IMR-90 (cell line): ENCODE data around the gene KLHL20. TPM values are rescaled to one million over a fixed set of nuclear protein-coding genes. Genes with fewer than 3 reads are reported as not detected.

Experiments used
- ATAC-seq: fragments of 200-7000 bp; cut with Tn5 transposase; 2 replicates; pipeline ENCODE4 v1.9.1; 2020; ENCODE audit warnings: low read depth, mild to moderate bottlenecking, moderate library complexity
- BruUV-seq: library from RNA; stranded (reverse); fragments of 400-500 nt; replicated peaks from 2 replicates; lab custom pipeline; 2021; lab: Mats Ljungman, UMichigan
- CTCF ChIA-PET: fragments of 300-600 bp; formaldehyde crosslinking; extraction: SDS; loops from one replicate; lab custom pipeline; 2021; ENCODE audit warnings: antibody characterized with exemption; lab: Yijun Ruan, JAX
- POLR2A ChIA-PET: fragments of 300-600 bp; sonication (Branson Sonifier 250); formaldehyde crosslinking; loops from one replicate; lab custom pipeline; 2022; ENCODE audit warnings: antibody characterized with exemption; ENCODE audit not compliant: unreplicated experiment; lab: Charles Lee
- DNase-seq: peaks from one replicate; pipeline ENCODE4 v3.0.0; 2013
- H2AFZ ChIP-seq: replicated peaks from 2 replicates; pipeline ENCODE3; 2013; ENCODE audit warnings: low read length, mild to moderate bottlenecking; ENCODE audit not compliant: poor library complexity
- H2AK5ac ChIP-seq: 2 replicates; pipeline ENCODE4 v1.6.1; 2013; ENCODE audit warnings: low read depth, low read length, inconsistent platforms
- H2AK9ac ChIP-seq: replicated peaks from 2 replicates; pipeline ENCODE3; 2013; ENCODE audit warnings: mild to moderate bottlenecking, low read depth, low read length, moderate library complexity; ENCODE audit not compliant: poor library complexity
- H2BK120ac ChIP-seq: 2 replicates; pipeline ENCODE4 v1.6.1; 2013; ENCODE audit warnings: low read depth, low read length, inconsistent platforms
- H2BK15ac ChIP-seq: 3 replicates; pipeline ENCODE4 v1.6.1; 2013; ENCODE audit warnings: low read depth, low read length, inconsistent platforms
- H2BK20ac ChIP-seq: 2 replicates; pipeline ENCODE4 v1.6.1; 2013; ENCODE audit warnings: low read depth, mild to moderate bottlenecking, inconsistent platforms, low read length, moderate library complexity
- H2BK5ac ChIP-seq: 2 replicates; pipeline ENCODE4 v1.6.1; 2013; ENCODE audit warnings: mild to moderate bottlenecking, low read depth, low read length, inconsistent platforms; ENCODE audit not compliant: poor library complexity, severe bottlenecking
- H3K14ac ChIP-seq: replicated peaks from 2 replicates; pipeline ENCODE4 v1.6.1; 2013; ENCODE audit warnings: low read depth, low read length, inconsistent platforms
- H3K18ac ChIP-seq: 2 replicates; pipeline ENCODE4 v1.6.1; 2013; ENCODE audit warnings: low read depth, low read length, control low read depth
- H3K23ac ChIP-seq: 2 replicates; pipeline ENCODE4 v1.6.1; 2013; ENCODE audit warnings: low read depth, low read length, inconsistent platforms
- H3K27ac ChIP-seq: 2 replicates; pipeline ENCODE4 v1.5.1; 2013; ENCODE audit warnings: mild to moderate bottlenecking, control low read depth, low read length; ENCODE audit not compliant: insufficient read depth
- H3K27me3 ChIP-seq: 2 replicates; pipeline ENCODE4 v1.6.1; 2013; ENCODE audit warnings: low read length; ENCODE audit not compliant: control insufficient read depth, insufficient read depth
- H3K36me3 ChIP-seq: 2 replicates; pipeline ENCODE4 v1.6.1; 2013; ENCODE audit warnings: low read length, mixed read lengths; ENCODE audit not compliant: control insufficient read depth, insufficient read depth
- H3K4ac ChIP-seq: 2 replicates; pipeline ENCODE4 v1.6.1; 2013; ENCODE audit warnings: low read depth, low read length, inconsistent platforms
- H3K4me1 ChIP-seq: 2 replicates; pipeline ENCODE4 v1.6.1; 2013; ENCODE audit warnings: low read length, mixed read lengths; ENCODE audit not compliant: control insufficient read depth, insufficient read depth
- H3K4me2 ChIP-seq: 2 replicates; pipeline ENCODE4 v1.6.1; 2013; ENCODE audit warnings: low read depth, mild to moderate bottlenecking, control low read depth, low read length, moderate library complexity
- H3K4me3 ChIP-seq: 2 replicates; pipeline ENCODE4 v1.5.1; 2013; ENCODE audit warnings: low read depth, mild to moderate bottlenecking, control low read depth, low read length, moderate library complexity; ENCODE audit not compliant: insufficient read depth
- H3K56ac ChIP-seq: 2 replicates; pipeline ENCODE4 v1.6.1; 2013; ENCODE audit warnings: low read length, inconsistent platforms; ENCODE audit not compliant: insufficient read depth; ENCODE audit errors: extremely low read depth
- H3K79me1 ChIP-seq, 2 experiments: 2 replicates each; pipeline ENCODE4 v1.6.1; 2013; ENCODE audit warnings: low read length in 2 of 2, inconsistent platforms in 1 of 2, low read depth in 1 of 2
- H3K9ac ChIP-seq: 2 replicates; pipeline ENCODE4 v1.6.1; 2013; ENCODE audit warnings: low read depth, low read length, control low read depth
- H3K9me1 ChIP-seq: 2 replicates; pipeline ENCODE4 v1.6.1; 2013; ENCODE audit warnings: low read length, inconsistent platforms; ENCODE audit not compliant: insufficient read depth
- H3K9me3 ChIP-seq: 2 replicates; pipeline ENCODE4 v1.6.1; 2013; ENCODE audit warnings: low read length; ENCODE audit not compliant: control insufficient read depth, insufficient read depth
- H4K20me1 ChIP-seq: 2 replicates; pipeline ENCODE4 v1.6.1; 2013; ENCODE audit warnings: low read length, inconsistent platforms; ENCODE audit not compliant: insufficient read depth
- H4K5ac ChIP-seq: 2 replicates; pipeline ENCODE4 v1.6.1; 2013; ENCODE audit warnings: mild to moderate bottlenecking, low read depth, low read length, control low read depth
- H4K8ac ChIP-seq, 2 experiments: 2 replicates each; pipeline ENCODE4 v1.6.1; 2013; ENCODE audit warnings: low read depth in 2 of 2, low read length in 2 of 2, control low read depth in 1 of 2, inconsistent platforms in 1 of 2
- H4K91ac ChIP-seq: 2 replicates; pipeline ENCODE4 v1.6.1; 2013; ENCODE audit warnings: low read depth, low read length, inconsistent platforms; ENCODE audit not compliant: insufficient read depth
- BHLHE40 ChIP-seq: fragments of 150-350 bp; IDR thresholded peaks from 2 replicates; pipeline ENCODE4 v1.6.1; 2016; ENCODE audit warnings: mild to moderate bottlenecking, low read depth, low read length
- CEBPB ChIP-seq: IDR thresholded peaks from 2 replicates; pipeline ENCODE4 v1.6.1; 2012; ENCODE audit warnings: low read depth, low read length, improper control_type of control experiment
- CHD1 ChIP-seq: IDR thresholded peaks from 2 replicates; pipeline ENCODE4 v1.6.1; 2012; ENCODE audit warnings: low read depth, low read length, improper control_type of control experiment
- CTCF ChIP-seq: conservative IDR thresholded peaks from 2 replicates; pipeline ENCODE4 v1.5.1; 2012; ENCODE audit warnings: mild to moderate bottlenecking, low read depth, low read length, improper control_type of control experiment
- ELK1 ChIP-seq: fragments of 150-350 bp; IDR thresholded peaks from 2 replicates; pipeline ENCODE4 v1.6.1; 2016; ENCODE audit warnings: low read depth, mild to moderate bottlenecking, low read length, moderate library complexity, borderline replicate concordance
- FOS ChIP-seq: fragments of 150-350 bp; IDR thresholded peaks from 2 replicates; pipeline ENCODE4 v1.6.1; 2016; ENCODE audit warnings: low read depth, low read length
- MAFK ChIP-seq: IDR thresholded peaks from 2 replicates; pipeline ENCODE4 v1.6.1; 2012; ENCODE audit warnings: low read depth, low read length, improper control_type of control experiment
- MAZ ChIP-seq: IDR thresholded peaks from 2 replicates; pipeline ENCODE4 v1.6.1; 2012; ENCODE audit warnings: low read depth, mild to moderate bottlenecking, low read length, improper control_type of control experiment, moderate library complexity, borderline replicate concordance
- MXI1 ChIP-seq: IDR thresholded peaks from 2 replicates; pipeline ENCODE4 v1.6.1; 2012; ENCODE audit warnings: low read depth, mild to moderate bottlenecking, low read length, moderate library complexity, borderline replicate concordance
- NFE2L2 ChIP-seq: fragments of 150-350 bp; IDR thresholded peaks from 2 replicates; pipeline ENCODE4 v1.6.1; 2016; ENCODE audit warnings: low read depth, mild to moderate bottlenecking, low read length
- POLR2A ChIP-seq: IDR thresholded peaks from 2 replicates; pipeline ENCODE4 v1.6.1; 2012; ENCODE audit warnings: mild to moderate bottlenecking, low read depth, low read length
- RAD21 ChIP-seq: IDR thresholded peaks from 2 replicates; pipeline ENCODE4 v1.6.1; 2012; ENCODE audit warnings: low read length, improper control_type of control experiment
- RCOR1 ChIP-seq: IDR thresholded peaks from 2 replicates; pipeline ENCODE4 v1.6.1; 2012; ENCODE audit warnings: mild to moderate bottlenecking, low read length, improper control_type of control experiment; ENCODE audit not compliant: insufficient replicate concordance
- RFX5 ChIP-seq: IDR thresholded peaks from 2 replicates; pipeline ENCODE4 v1.8.0; 2012; ENCODE audit warnings: low read depth, mild to moderate bottlenecking, low read length, moderate library complexity
- SMC3 ChIP-seq: fragments of 150-350 bp; IDR thresholded peaks from 2 replicates; pipeline ENCODE4 v1.6.1; 2016; ENCODE audit warnings: low read depth, mild to moderate bottlenecking, antibody characterized with exemption, low read length, moderate library complexity
- USF2 ChIP-seq: fragments of 150-350 bp; IDR thresholded peaks from 2 replicates; pipeline ENCODE4 v1.6.1; 2017; ENCODE audit warnings: mild to moderate bottlenecking, antibody characterized with exemption, low read length, low read depth
- WGBS, 2 experiments: methylation state at CpG; one replicate each; pipeline versions ENCODE4 v1.1.5 to v1.1.7; 2013; ENCODE audit warnings: missing lambda C conversion rate in 2 of 2; ENCODE audit not compliant: insufficient read length in 1 of 2; ENCODE audit errors: extremely low coverage in 2 of 2; 5-methylcytosine and 5-hydroxymethylcytosine counted together
- dilution Hi-C: fragments of 300-500 bp; cut with HindIII; formaldehyde crosslinking; loops from one replicate; pipeline ENCODE4 v1.14.3; 2018; ENCODE audit warnings: low sequenced_read_pairs; ENCODE audit not compliant: unreplicated experiment
- in situ Hi-C: fragments of 300-500 bp; cut with MboI; formaldehyde crosslinking; loops from 3 replicates; pipeline ENCODE4 v1.14.3; 2019; ENCODE audit warnings: low sequenced_read_pairs, inconsistent platforms, mixed read lengths
- intact Hi-C: fragments of 100-400 bp; cut with micrococcal nuclease; formaldehyde crosslinking; loops from 2 replicates; pipeline ENCODE4 v1.10.0; 2022
- polyA plus RNA-seq, 3 experiments: library from polyadenylated mRNA; depleted of rRNA; stranded (reverse); fragments of >200 nt; gene quantifications; 2 replicates each; pipeline ENCODE4 v1.2.3, GENCODE V29; 2012; ENCODE audit warnings: low replicate concordance in 1 of 3
- total RNA-seq: library from RNA; depleted of rRNA; stranded (reverse); fragments of >200 nt; gene quantifications from 2 replicates; pipeline ENCODE4 v1.2.3, GENCODE V29; 2012

Gene KLHL20
- total and polyA plus RNA-seq, 2 of the 4 experiments (the other 2 are of a cell fraction) = 13.5 to 23.3 TPM

GRCh38 chr1:173733912-173734311, 19.1 kb downstream of the KLHL20 start:
- H3K4me2 ChIP-seq = no peak overlapping the region
- intact Hi-C loops (no loop called here), in situ Hi-C loops (no loop called here), dilution Hi-C loops (no loop called here)
- no peak overlapping the region for H3K4ac ChIP-seq
- H3K9me3 ChIP-seq = no peaks in the 10 kb centered on the region
- H4K20me1 ChIP-seq = no peaks in the 10 kb centered on the region
- no peak overlapping the region for H2AK9ac ChIP-seq
- no peak overlapping the region for H2BK120ac ChIP-seq
- H3K36me3 ChIP-seq = peaks cover 12% of the 10 kb centered on the region; the same call in 1 of the 2 replicates
- no peak overlapping the region for H3K23ac ChIP-seq
- H2AFZ ChIP-seq = no peak overlapping the region
- whole genome bisulfite sequencing, 2 experiments = 87% methylated on average over 4 of the region's 9 CpGs; no CpG with 5 or more reads in 1 of the 2 experiments
- no peak overlapping the region for H2BK15ac ChIP-seq
- POLR2A ChIA-PET = no interaction called here
- H3K18ac ChIP-seq = no peak overlapping the region
- no peaks in the 10 kb centered on the region for H3K9me1 ChIP-seq
- no peak overlapping the region for H3K4me3 ChIP-seq
- H2AK5ac ChIP-seq = no peak overlapping the region
- no peak overlapping the region for H3K14ac ChIP-seq
- no peaks in the 10 kb centered on the region for H3K4me1 ChIP-seq
- H2BK20ac ChIP-seq = no peak overlapping the region
- H3K79me1 ChIP-seq = peaks cover under 1 to 13% of the 10 kb centered on the region in 2 experiments; a peak in 2 of 4 replicates
- no TSS peak for BruUV-seq
- H4K5ac ChIP-seq = no peak overlapping the region
- H4K91ac ChIP-seq = no peak overlapping the region
- H3K27ac ChIP-seq = no peak overlapping the region
- H3K56ac ChIP-seq = no peak overlapping the region
- no peak for DNase-seq
- no peak overlapping the region for H2BK5ac ChIP-seq
- no peak for ATAC-seq
- H4K8ac ChIP-seq = no peak overlapping the region
- no peaks in the 10 kb centered on the region for H3K27me3 ChIP-seq
- no peak overlapping the region for H3K9ac ChIP-seq
- no peak for TF ChIP-seq NFE2L2
- TF ChIP-seq ELK1 = no peak
- TF ChIP-seq CTCF = no peak
- TF ChIP-seq CHD1 = no peak
- no peak for TF ChIP-seq RAD21
- no peak for TF ChIP-seq SMC3
- no peak for TF ChIP-seq MAZ
- no peak for TF ChIP-seq MAFK
- no peak for TF ChIP-seq RFX5
- TF ChIP-seq USF2 = no peak
- no peak for TF ChIP-seq MXI1
- no peak for TF ChIP-seq FOS
- TF ChIP-seq BHLHE40 = no peak
- TF ChIP-seq RCOR1 = no peak
- TF ChIP-seq CEBPB = no peak
- TF ChIP-seq POLR2A = no peak
- CTCF ChIA-PET = no interaction called here
